GM10248 (cell line): ENCODE measurements around the gene OR4C6.
A peak's percentile ranks its signal among the peaks of the same experiment; 100 is the strongest.

Source experiments
- CTCF ChIA-PET: fragments of 300-600 bp; sonication (Branson Sonifier 250); formaldehyde crosslinking; extraction: SDS; loops from one replicate; lab custom pipeline; 2021; ENCODE audit warnings: antibody characterized with exemption; lab: Yijun Ruan, JAX
- POLR2A ChIA-PET: fragments of 350-650 bp; sonication (Branson Sonifier 250); formaldehyde crosslinking; extraction: SDS; loops from one replicate; lab custom pipeline; 2020; ENCODE audit warnings: antibody characterized with exemption; lab: Yijun Ruan, JAX
- DNase-seq: peaks from one replicate; pipeline ENCODE4 v3.0.0; 2012; ENCODE audit errors: extremely low spot score
- CTCF ChIP-seq: IDR thresholded peaks from 2 replicates; pipeline ENCODE4 v1.5.1; 2012; ENCODE audit warnings: mild to moderate bottlenecking, low read depth; ENCODE audit errors: extremely low read depth, missing control alignments, control extremely low read depth

The OR4C6 gene

GRCh38 chr11:55707029-55707428 lies 45.0 kb downstream of the OR4C6 start:
- ChIA-PET CTCF (interaction anchor here (2.0 kb wide), 1 partner anchor 9 kb away, joined by 5 read pairs; no protein-coding TSS in a partner anchor), POLR2A (no interaction called here)
- peak; percentile 34 for TF ChIP-seq CTCF
- DNase-seq = peak; percentile 22

- CTCF ChIA-PET = no interaction called here
- no peak for TF ChIP-seq CTCF
- no peak for DNase-seq
- POLR2A ChIA-PET = no interaction called here
These were observed 53.2 kb downstream of the OR4C6 start for GRCh38 chr11:55714982-55715888.
